IMR-90 (cell line): ENCODE results near the gene PON2. TPM values are rescaled to one million over a fixed set of nuclear protein-coding genes. Genes with fewer than 3 reads are reported as not detected.
A peak's percentile ranks its signal among the peaks of the same experiment; 100 is the strongest.

Experiments used
- ATAC-seq: fragments of 200-7000 bp; cut with Tn5 transposase; 2 replicates; pipeline ENCODE4 v1.9.1; 2020; ENCODE audit warnings: low read depth, mild to moderate bottlenecking, moderate library complexity
- BruUV-seq: library from RNA; stranded (reverse); fragments of 400-500 nt; replicated peaks from 2 replicates; lab custom pipeline; 2021; lab: Mats Ljungman, UMichigan
- CTCF ChIA-PET: fragments of 300-600 bp; formaldehyde crosslinking; extraction: SDS; loops from one replicate; lab custom pipeline; 2021; ENCODE audit warnings: antibody characterized with exemption; lab: Yijun Ruan, JAX
- POLR2A ChIA-PET: fragments of 300-600 bp; sonication (Branson Sonifier 250); formaldehyde crosslinking; loops from one replicate; lab custom pipeline; 2022; ENCODE audit warnings: antibody characterized with exemption; ENCODE audit not compliant: unreplicated experiment; lab: Charles Lee
- DNase-seq: peaks from one replicate; pipeline ENCODE4 v3.0.0; 2013
- H2AFZ ChIP-seq: replicated peaks from 2 replicates; pipeline ENCODE3; 2013; ENCODE audit warnings: low read length, mild to moderate bottlenecking; ENCODE audit not compliant: poor library complexity
- H2AK5ac ChIP-seq: 2 replicates; pipeline ENCODE4 v1.6.1; 2013; ENCODE audit warnings: low read depth, low read length, inconsistent platforms
- H2AK9ac ChIP-seq: replicated peaks from 2 replicates; pipeline ENCODE3; 2013; ENCODE audit warnings: mild to moderate bottlenecking, low read depth, low read length, moderate library complexity; ENCODE audit not compliant: poor library complexity
- H2BK120ac ChIP-seq: 2 replicates; pipeline ENCODE4 v1.6.1; 2013; ENCODE audit warnings: low read depth, low read length, inconsistent platforms
- H2BK15ac ChIP-seq: 3 replicates; pipeline ENCODE4 v1.6.1; 2013; ENCODE audit warnings: low read depth, low read length, inconsistent platforms
- H2BK20ac ChIP-seq: 2 replicates; pipeline ENCODE4 v1.6.1; 2013; ENCODE audit warnings: low read depth, mild to moderate bottlenecking, inconsistent platforms, low read length, moderate library complexity
- H2BK5ac ChIP-seq: 2 replicates; pipeline ENCODE4 v1.6.1; 2013; ENCODE audit warnings: mild to moderate bottlenecking, low read depth, low read length, inconsistent platforms; ENCODE audit not compliant: poor library complexity, severe bottlenecking
- H3K14ac ChIP-seq: replicated peaks from 2 replicates; pipeline ENCODE4 v1.6.1; 2013; ENCODE audit warnings: low read depth, low read length, inconsistent platforms
- H3K18ac ChIP-seq: 2 replicates; pipeline ENCODE4 v1.6.1; 2013; ENCODE audit warnings: low read depth, low read length, control low read depth
- H3K23ac ChIP-seq: 2 replicates; pipeline ENCODE4 v1.6.1; 2013; ENCODE audit warnings: low read depth, low read length, inconsistent platforms
- H3K27ac ChIP-seq: 2 replicates; pipeline ENCODE4 v1.5.1; 2013; ENCODE audit warnings: mild to moderate bottlenecking, control low read depth, low read length; ENCODE audit not compliant: insufficient read depth
- H3K27me3 ChIP-seq: 2 replicates; pipeline ENCODE4 v1.6.1; 2013; ENCODE audit warnings: low read length; ENCODE audit not compliant: control insufficient read depth, insufficient read depth
- H3K36me3 ChIP-seq: 2 replicates; pipeline ENCODE4 v1.6.1; 2013; ENCODE audit warnings: low read length, mixed read lengths; ENCODE audit not compliant: control insufficient read depth, insufficient read depth
- H3K4ac ChIP-seq: 2 replicates; pipeline ENCODE4 v1.6.1; 2013; ENCODE audit warnings: low read depth, low read length, inconsistent platforms
- H3K4me1 ChIP-seq: 2 replicates; pipeline ENCODE4 v1.6.1; 2013; ENCODE audit warnings: low read length, mixed read lengths; ENCODE audit not compliant: control insufficient read depth, insufficient read depth
- H3K4me2 ChIP-seq: 2 replicates; pipeline ENCODE4 v1.6.1; 2013; ENCODE audit warnings: low read depth, mild to moderate bottlenecking, control low read depth, low read length, moderate library complexity
- H3K4me3 ChIP-seq: 2 replicates; pipeline ENCODE4 v1.5.1; 2013; ENCODE audit warnings: low read depth, mild to moderate bottlenecking, control low read depth, low read length, moderate library complexity; ENCODE audit not compliant: insufficient read depth
- H3K56ac ChIP-seq: 2 replicates; pipeline ENCODE4 v1.6.1; 2013; ENCODE audit warnings: low read length, inconsistent platforms; ENCODE audit not compliant: insufficient read depth; ENCODE audit errors: extremely low read depth
- H3K79me1 ChIP-seq, 2 experiments: 2 replicates each; pipeline ENCODE4 v1.6.1; 2013; ENCODE audit warnings: low read length in 2 of 2, inconsistent platforms in 1 of 2, low read depth in 1 of 2
- H3K9ac ChIP-seq: 2 replicates; pipeline ENCODE4 v1.6.1; 2013; ENCODE audit warnings: low read depth, low read length, control low read depth
- H3K9me1 ChIP-seq: 2 replicates; pipeline ENCODE4 v1.6.1; 2013; ENCODE audit warnings: low read length, inconsistent platforms; ENCODE audit not compliant: insufficient read depth
- H3K9me3 ChIP-seq: 2 replicates; pipeline ENCODE4 v1.6.1; 2013; ENCODE audit warnings: low read length; ENCODE audit not compliant: control insufficient read depth, insufficient read depth
- H4K20me1 ChIP-seq: 2 replicates; pipeline ENCODE4 v1.6.1; 2013; ENCODE audit warnings: low read length, inconsistent platforms; ENCODE audit not compliant: insufficient read depth
- H4K5ac ChIP-seq: 2 replicates; pipeline ENCODE4 v1.6.1; 2013; ENCODE audit warnings: mild to moderate bottlenecking, low read depth, low read length, control low read depth
- H4K8ac ChIP-seq, 2 experiments: 2 replicates each; pipeline ENCODE4 v1.6.1; 2013; ENCODE audit warnings: low read depth in 2 of 2, low read length in 2 of 2, control low read depth in 1 of 2, inconsistent platforms in 1 of 2
- H4K91ac ChIP-seq: 2 replicates; pipeline ENCODE4 v1.6.1; 2013; ENCODE audit warnings: low read depth, low read length, inconsistent platforms; ENCODE audit not compliant: insufficient read depth
- BHLHE40 ChIP-seq: fragments of 150-350 bp; IDR thresholded peaks from 2 replicates; pipeline ENCODE4 v1.6.1; 2016; ENCODE audit warnings: mild to moderate bottlenecking, low read depth, low read length
- CEBPB ChIP-seq: IDR thresholded peaks from 2 replicates; pipeline ENCODE4 v1.6.1; 2012; ENCODE audit warnings: low read depth, low read length, improper control_type of control experiment
- CTCF ChIP-seq: conservative IDR thresholded peaks from 2 replicates; pipeline ENCODE4 v1.5.1; 2012; ENCODE audit warnings: mild to moderate bottlenecking, low read depth, low read length, improper control_type of control experiment
- ELK1 ChIP-seq: fragments of 150-350 bp; IDR thresholded peaks from 2 replicates; pipeline ENCODE4 v1.6.1; 2016; ENCODE audit warnings: low read depth, mild to moderate bottlenecking, low read length, moderate library complexity, borderline replicate concordance
- FOS ChIP-seq: fragments of 150-350 bp; IDR thresholded peaks from 2 replicates; pipeline ENCODE4 v1.6.1; 2016; ENCODE audit warnings: low read depth, low read length
- MAFK ChIP-seq: IDR thresholded peaks from 2 replicates; pipeline ENCODE4 v1.6.1; 2012; ENCODE audit warnings: low read depth, low read length, improper control_type of control experiment
- MAZ ChIP-seq: IDR thresholded peaks from 2 replicates; pipeline ENCODE4 v1.6.1; 2012; ENCODE audit warnings: low read depth, mild to moderate bottlenecking, low read length, improper control_type of control experiment, moderate library complexity, borderline replicate concordance
- MXI1 ChIP-seq: IDR thresholded peaks from 2 replicates; pipeline ENCODE4 v1.6.1; 2012; ENCODE audit warnings: low read depth, mild to moderate bottlenecking, low read length, moderate library complexity, borderline replicate concordance
- NFE2L2 ChIP-seq: fragments of 150-350 bp; IDR thresholded peaks from 2 replicates; pipeline ENCODE4 v1.6.1; 2016; ENCODE audit warnings: low read depth, mild to moderate bottlenecking, low read length
- POLR2A ChIP-seq: IDR thresholded peaks from 2 replicates; pipeline ENCODE4 v1.6.1; 2012; ENCODE audit warnings: mild to moderate bottlenecking, low read depth, low read length
- RAD21 ChIP-seq: IDR thresholded peaks from 2 replicates; pipeline ENCODE4 v1.6.1; 2012; ENCODE audit warnings: low read length, improper control_type of control experiment
- RCOR1 ChIP-seq: IDR thresholded peaks from 2 replicates; pipeline ENCODE4 v1.6.1; 2012; ENCODE audit warnings: mild to moderate bottlenecking, low read length, improper control_type of control experiment; ENCODE audit not compliant: insufficient replicate concordance
- RFX5 ChIP-seq: IDR thresholded peaks from 2 replicates; pipeline ENCODE4 v1.8.0; 2012; ENCODE audit warnings: low read depth, mild to moderate bottlenecking, low read length, moderate library complexity
- SMC3 ChIP-seq: fragments of 150-350 bp; IDR thresholded peaks from 2 replicates; pipeline ENCODE4 v1.6.1; 2016; ENCODE audit warnings: low read depth, mild to moderate bottlenecking, antibody characterized with exemption, low read length, moderate library complexity
- USF2 ChIP-seq: fragments of 150-350 bp; IDR thresholded peaks from 2 replicates; pipeline ENCODE4 v1.6.1; 2017; ENCODE audit warnings: mild to moderate bottlenecking, antibody characterized with exemption, low read length, low read depth
- WGBS, 2 experiments: methylation state at CpG; one replicate each; pipeline versions ENCODE4 v1.1.5 to v1.1.7; 2013; ENCODE audit warnings: missing lambda C conversion rate in 2 of 2; ENCODE audit not compliant: insufficient read length in 1 of 2; ENCODE audit errors: extremely low coverage in 2 of 2; 5-methylcytosine and 5-hydroxymethylcytosine counted together
- dilution Hi-C: fragments of 300-500 bp; cut with HindIII; formaldehyde crosslinking; loops from one replicate; pipeline ENCODE4 v1.14.3; 2018; ENCODE audit warnings: low sequenced_read_pairs; ENCODE audit not compliant: unreplicated experiment
- in situ Hi-C: fragments of 300-500 bp; cut with MboI; formaldehyde crosslinking; loops from 3 replicates; pipeline ENCODE4 v1.14.3; 2019; ENCODE audit warnings: low sequenced_read_pairs, inconsistent platforms, mixed read lengths
- intact Hi-C: fragments of 100-400 bp; cut with micrococcal nuclease; formaldehyde crosslinking; loops from 2 replicates; pipeline ENCODE4 v1.10.0; 2022
- polyA plus RNA-seq, 3 experiments: library from polyadenylated mRNA; depleted of rRNA; stranded (reverse); fragments of >200 nt; gene quantifications; 2 replicates each; pipeline ENCODE4 v1.2.3, GENCODE V29; 2012; ENCODE audit warnings: low replicate concordance in 1 of 3
- total RNA-seq: library from RNA; depleted of rRNA; stranded (reverse); fragments of >200 nt; gene quantifications from 2 replicates; pipeline ENCODE4 v1.2.3, GENCODE V29; 2012

The PON2 gene
- total and polyA plus RNA-seq, 2 of the 4 experiments (the other 2 are of a cell fraction) = 36.2 to 65.7 TPM

GRCh38 chr7:95395755-95396135 lies 39.1 kb downstream of the PON2 start:
- Histone ChIP-seq H2BK20ac (no peak overlapping the region), H3K9me3 (no peaks in the 10 kb centered on the region), H4K5ac (no peak overlapping the region), H3K14ac (no peak overlapping the region), H3K9ac (no peak overlapping the region), H3K27ac (no peak overlapping the region), H2BK5ac (no peak overlapping the region), H2AK9ac (peak overlapping the region; percentile 47), H3K79me1 (no peaks in the 10 kb centered on the region), H3K9me1 (no peaks in the 10 kb centered on the region), H2AK5ac (no peak overlapping the region), H4K20me1 (no peaks in the 10 kb centered on the region), H2BK120ac (no peak overlapping the region), H3K56ac (no peak overlapping the region), H3K4ac (no peak overlapping the region), H3K27me3 (peaks cover 4% of the 10 kb centered on the region), H3K4me3 (no peak overlapping the region), H3K4me2 (no peak overlapping the region), H4K91ac (no peak overlapping the region), H3K23ac (no peak overlapping the region), H3K18ac (no peak overlapping the region), H3K4me1 (no peaks in the 10 kb centered on the region), H2AFZ (peak overlapping the region; percentile 14), H3K36me3 (no peaks in the 10 kb centered on the region), H4K8ac (no peak overlapping the region), H2BK15ac (no peak overlapping the region)
- intact Hi-C loops = no loop called here
- in situ Hi-C loops = no loop called here
- ATAC-seq (no peak), DNase-seq (no peak)
- no TSS peak for BruUV-seq
- ChIA-PET POLR2A (no interaction called here), CTCF (no interaction called here)
- WGBS, 2 experiments = 83% methylated on average over 1 of the region's 11 CpGs; no CpG with 5 or more reads in 1 of the 2 experiments
- dilution Hi-C loops = no loop called here
- TF ChIP-seq NFE2L2 (no peak), MAZ (no peak), CEBPB (no peak), FOS (no peak), RAD21 (no peak), SMC3 (no peak), POLR2A (no peak), MAFK (no peak), CTCF (no peak), BHLHE40 (no peak), MXI1 (no peak), ELK1 (no peak), RFX5 (no peak), USF2 (no peak), RCOR1 (no peak)
